SW 1271 (cell line): ENCODE measurements around the gene EFNA3.

Experiments used
- DNase-seq, 2 experiments: peaks; one replicate each; lab custom pipeline; 2025; lab: John Stamatoyannopoulos, UW

Gene EFNA3

GRCh38 chr1:155133799-155134281 is 55.2 kb downstream of the EFNA3 start:
- no peak for DNase-seq

- DNase-seq = no peak
These were observed 55.7 kb downstream of the EFNA3 start for GRCh38 chr1:155134322-155134721.

- DNase-seq = peak; percentile 89 to 92
These were observed 56.3 kb downstream of the EFNA3 start for GRCh38 chr1:155134880-155135414.

GRCh38 chr1:155135415-155136028 is 56.9 kb downstream of the EFNA3 start, which contains the start of gene SLC50A1:
TSS of gene SLC50A1 (plus strand) at chr1:155135852. CDS start at chr1:155135912, 60 bp downstream.
- peak; percentile 54 to 79 for DNase-seq

- no peak for DNase-seq
These were observed 58.1 kb downstream of the EFNA3 start for GRCh38 chr1:155136748-155137147.
